HepG2 (cell line): ENCODE measurements around the gene KIZ. TPM values are rescaled to one million over a fixed set of nuclear protein-coding genes. Genes with fewer than 3 reads are reported as not detected.

ENCODE experiments used
- ATAC-seq: fragments of 200-7000 bp; cut with Tn5 transposase; 3 replicates; pipeline ENCODE4 v1.9.1; 2020; ENCODE audit warnings: mild to moderate bottlenecking, moderate library complexity
- BruUV-seq: library from RNA; stranded (reverse); fragments of 400-500 nt; replicated peaks from 2 replicates; lab custom pipeline; 2021; lab: Mats Ljungman, UMichigan
- CTCF ChIA-PET: fragments of 300-600 bp; formaldehyde crosslinking; extraction: SDS; loops from one replicate; lab custom pipeline; 2021; ENCODE audit warnings: low total read pairs, inconsistent platforms, low intra/inter-chr PET ratio; lab: Yijun Ruan, JAX
- POLR2A ChIA-PET: fragments of 350-600 bp; sonication (Branson Sonifier 250); formaldehyde crosslinking; loops from one replicate; lab custom pipeline; 2020; ENCODE audit warnings: antibody characterized with exemption, inconsistent platforms; lab: Yijun Ruan, JAX
- DNase-seq: peaks from one replicate; pipeline ENCODE4 v3.0.0-alpha.2; 2015; ENCODE audit warnings: low spot score
- FAIRE-seq: peaks from 3 replicates; lab custom pipeline; 2011; peaks lifted over from hg19 to GRCh38; lab: Jason Lieb, UNC
- H2AFZ ChIP-seq: one replicate; pipeline ENCODE4 v1.6.1; 2011; ENCODE audit warnings: low read length, inconsistent platforms
- H3K27ac ChIP-seq: fragments of 300-600 bp; 3 replicates; pipeline ENCODE4 v1.8.0; 2011; ENCODE audit warnings: mixed run types, mild to moderate bottlenecking, mixed read lengths, low read length, inconsistent platforms; ENCODE audit not compliant: insufficient read depth; ENCODE audit errors: extremely low read length
- H3K27me3 ChIP-seq, 2 experiments: fragments of 200-600 bp in 1 of 2; 2 replicates in 1 of 2; 3 replicates in 1 of 2; pipeline versions ENCODE4 v1.6.0 to v1.8.0; 2011; ENCODE audit warnings: low read length in 2 of 2, mild to moderate bottlenecking in 2 of 2, moderate library complexity in 2 of 2, inconsistent platforms in 1 of 2; ENCODE audit not compliant: insufficient read depth in 2 of 2, control insufficient read depth in 1 of 2
- H3K36me3 ChIP-seq, 2 experiments: fragments of 200-600 bp in 1 of 2; replicated peaks in 1 of 2; 2 replicates in 1 of 2; 3 replicates in 1 of 2; pipeline versions ENCODE4 v1.5.1 to v1.8.0; 2011; ENCODE audit warnings: low read length in 2 of 2, inconsistent platforms in 1 of 2; ENCODE audit not compliant: insufficient read depth in 2 of 2, control insufficient read depth in 1 of 2
- H3K4me1 ChIP-seq: 2 replicates; pipeline ENCODE4 v1.5.1; 2012; ENCODE audit warnings: low read length, inconsistent platforms; ENCODE audit not compliant: insufficient read depth
- H3K4me2 ChIP-seq: 2 replicates; pipeline ENCODE4 v1.6.0; 2011; ENCODE audit warnings: low read depth, low read length, inconsistent platforms
- H3K4me3 ChIP-seq, 3 experiments: fragments of 200-600 bp in 1 of 3; sonication (generic), shearing (Covaris generic) in 1 of 3; replicated peaks in 1 of 3; 2 replicates each; pipeline ENCODE4 v1.5.1; 2011 to 2016; ENCODE audit warnings: low read length in 3 of 3, inconsistent platforms in 2 of 3, low read depth in 2 of 3, mild to moderate bottlenecking in 2 of 3, control low read depth in 1 of 3, mixed read lengths in 1 of 3; ENCODE audit not compliant: insufficient read depth in 1 of 3
- H3K79me2 ChIP-seq: one replicate; pipeline ENCODE4 v1.6.1; 2011; ENCODE audit warnings: low read length, inconsistent platforms; ENCODE audit not compliant: insufficient read depth
- H3K9ac ChIP-seq: 2 replicates; pipeline ENCODE4 v1.6.0; 2011; ENCODE audit warnings: mild to moderate bottlenecking, low read depth, low read length, inconsistent platforms; ENCODE audit not compliant: insufficient read depth
- H3K9me3 ChIP-seq: 2 replicates; pipeline ENCODE4 v1.5.1; 2012; ENCODE audit warnings: mild to moderate bottlenecking, low read length
- H4K20me1 ChIP-seq: 2 replicates; pipeline ENCODE4 v1.6.0; 2011; ENCODE audit warnings: inconsistent platforms, mild to moderate bottlenecking, low read length, moderate library complexity; ENCODE audit not compliant: insufficient read depth
- HNRNPK ChIP-seq: fragments of 200-400 bp; formaldehyde crosslinking; IDR thresholded peaks from 2 replicates; pipeline ENCODE4 v1.6.1; 2018; ENCODE audit warnings: low read length, low read depth, moderate library complexity, mild to moderate bottlenecking; ENCODE audit not compliant: poor library complexity, severe bottlenecking
- PITX1 ChIP-seq: sonication (generic); formaldehyde crosslinking; IDR thresholded peaks from 2 replicates; pipeline ENCODE4 v1.5.1; 2020; ENCODE audit warnings: mild to moderate bottlenecking, missing genetic modification reagents
- TFE3 ChIP-seq: IDR thresholded peaks from 2 replicates; pipeline ENCODE4 v1.6.1; 2016
- ZNF354B ChIP-seq: sonication (generic); formaldehyde crosslinking; IDR thresholded peaks from 2 replicates; pipeline ENCODE4 v1.8.0; 2022; ENCODE audit warnings: mild to moderate bottlenecking, missing genetic modification reagents
- ZNF44 ChIP-seq: sonication (generic); formaldehyde crosslinking; IDR thresholded peaks from 2 replicates; pipeline ENCODE4 v1.5.1; 2020; ENCODE audit warnings: mild to moderate bottlenecking, missing genetic modification reagents
- ZNF501 ChIP-seq: sonication (generic); formaldehyde crosslinking; IDR thresholded peaks from 2 replicates; pipeline ENCODE4 v1.5.1; 2020; ENCODE audit warnings: mild to moderate bottlenecking, moderate library complexity, missing genetic modification reagents
- ZNF576 ChIP-seq: sonication (generic); formaldehyde crosslinking; IDR thresholded peaks from 2 replicates; pipeline ENCODE4 v1.4.0; 2020; ENCODE audit warnings: mild to moderate bottlenecking, missing genetic modification reagents
- ZSCAN30 ChIP-seq: sonication (generic); formaldehyde crosslinking; IDR thresholded peaks from 2 replicates; pipeline ENCODE4 v1.5.0; 2020; ENCODE audit warnings: mild to moderate bottlenecking, missing genetic modification reagents
- WGBS: methylation state at CpG from one replicate; pipeline ENCODE4 v1.1.6; 2017; ENCODE audit warnings: low lambda C conversion rate; 5-methylcytosine and 5-hydroxymethylcytosine counted together
- in situ Hi-C: cut with HindIII; loops from 2 replicates; pipeline ENCODE4 v1.10.0; 2017; ENCODE audit warnings: low pct_unique_long_range_greater_than_20kb; ENCODE audit not compliant: extremely low pct_ligation_motif_present
- intact Hi-C: fragments of 100-400 bp; cut with micrococcal nuclease; formaldehyde crosslinking; loops from one replicate; pipeline ENCODE4 v1.10.0; 2022; ENCODE audit not compliant: unreplicated experiment
- polyA plus RNA-seq, 8 experiments: library from polyadenylated mRNA; depleted of rRNA in 3 of 8; stranded (reverse) in 7 of 8; unstranded in 1 of 8; fragments of >200 nt; fragmentation: Illumina TruSeq in 4 of 8; extraction: Trizol in 4 of 8; gene quantifications; 2 replicates each; pipeline versions ENCODE4 v1.2.1 to v1.2.3, GENCODE V29; 2011 to 2016; ENCODE audit warnings: low read depth in 4 of 8, missing spikeins in 1 of 8, mixed read lengths in 1 of 8; ENCODE audit not compliant: insufficient read depth in 1 of 8
- total RNA-seq, 5 experiments: library from RNA; depleted of rRNA; stranded (reverse); fragments of >200 nt; fragmentation: Illumina TruSeq; extraction: Trizol; gene quantifications; 2 replicates each; pipeline ENCODE4 v1.2.3, GENCODE V29; 2016; ENCODE audit warnings: low read depth in 1 of 5

KIZ gene
- total and polyA plus RNA-seq, 2 of the 13 experiments (the other 11 are each of a cell fraction or from before 2014, with no cell fraction given), result 46.3 to 114 TPM

GRCh38 chr20:21224217-21224616, 98.3 kb downstream of the KIZ start (continued):
- no peak for TF ChIP-seq ZSCAN30
- TF ChIP-seq TFE3 (CRISPR knock-in tag), result no peak
- no peak for TF ChIP-seq ZNF354B (CRISPR knock-in tag)

- POLR2A ChIA-PET, result no interaction called here
- intact Hi-C loops, result no loop called here
- no peak overlapping the region for H3K4me2 ChIP-seq
- peaks cover 31 to 59% of the 10 kb centered on the region in 2 experiments for H3K36me3 ChIP-seq
- BruUV-seq, result no TSS peak
- no peaks in the 10 kb centered on the region for H4K20me1 ChIP-seq
- DNase-seq, result no peak
- H3K27me3 ChIP-seq, result no peaks in the 10 kb centered on the region
- FAIRE-seq, result no peak
- ATAC-seq, result no peak
- TF ChIP-seq ZNF501 (CRISPR knock-in tag) (no peak), HNRNPK (no peak), ZNF576 (CRISPR knock-in tag) (no peak), PITX1 (CRISPR knock-in tag) (no peak), ZNF44 (CRISPR knock-in tag) (no peak)
- in situ Hi-C loops, result no loop called here
- no peak overlapping the region for H3K27ac ChIP-seq
- CTCF ChIA-PET, result no interaction called here
- no peak overlapping the region for H2AFZ ChIP-seq
- H3K4me3 ChIP-seq, result no peak overlapping the region
- H3K9ac ChIP-seq, result no peak overlapping the region
- H3K79me2 ChIP-seq, result no peaks in the 10 kb centered on the region
- no peaks in the 10 kb centered on the region for H3K9me3 ChIP-seq
- WGBS, result 97% methylated on average over 6 of the region's 6 CpGs
- H3K4me1 ChIP-seq, result no peaks in the 10 kb centered on the region
Measured at GRCh38 chr20:21225215-21225947, 99.5 kb downstream of the KIZ start.
